Activated T-helper 17 cell treated with anti-CD3 and anti-CD28 coated beads, Interleukin-2, amount 50 U/mL, for 72 hours (primary cell): Measurements from ENCODE around the gene PGS1. TPM values are rescaled to one million over a fixed set of nuclear protein-coding genes. Genes with fewer than 3 reads are reported as not detected.

Experiments used
- ATAC-seq: fragments of 150-1000 bp; cut with Tn5 transposase; replicated peaks from 2 replicates; pipeline ENCODE4 v1.10.0; 2021; ENCODE audit warnings: mild to moderate bottlenecking, moderate library complexity
- H3K27ac Mint-ChIP-seq: one replicate; pipeline ENCODE4 v1.8.0; 2022; ENCODE audit warnings: mixed read lengths
- H3K27me3 Mint-ChIP-seq: one replicate; pipeline ENCODE4 v1.8.0; 2022; ENCODE audit warnings: mixed read lengths
- H3K36me3 Mint-ChIP-seq: one replicate; pipeline ENCODE4 v1.8.0; 2022; ENCODE audit warnings: low read depth, mild to moderate bottlenecking, mixed read lengths
- H3K4me1 Mint-ChIP-seq: one replicate; pipeline ENCODE4 v1.8.0; 2022; ENCODE audit warnings: mixed read lengths
- H3K4me3 Mint-ChIP-seq: one replicate; pipeline ENCODE4 v1.8.0; 2022; ENCODE audit warnings: mild to moderate bottlenecking, mixed read lengths
- H3K9me3 Mint-ChIP-seq: one replicate; pipeline ENCODE4 v1.8.0; 2022; ENCODE audit warnings: mixed read lengths
- total RNA-seq, 2 donors: library from RNA; stranded (reverse); gene quantifications; one replicate each; pipeline ENCODE4 v1.2.3, GENCODE V29; 2022

The PGS1 gene
- total RNA-seq, 2 donors from 2014 or later: 76.1 to 101 TPM

- no peak for ATAC-seq
- Mint-ChIP-seq H3K4me1 (peaks cover 50% of the 10 kb centered on the region), H3K27ac (peak overlapping the region; percentile 81), H3K27me3 (no peaks in the 10 kb centered on the region), H3K9me3 (no peaks in the 10 kb centered on the region), H3K4me3 (peak overlapping the region; percentile 74), H3K36me3 (no peaks in the 10 kb centered on the region)
These were observed 35.8 kb upstream of the PGS1 start for GRCh38 chr17:78342449-78343186.

GRCh38 chr17:78343187-78343542 lies 35.3 kb upstream of the PGS1 start:
- peak; percentile 7 for ATAC-seq
- peak overlapping the region; percentile 74 for H3K4me3 Mint-ChIP-seq
- H3K9me3 Mint-ChIP-seq: no peaks in the 10 kb centered on the region
- H3K27ac Mint-ChIP-seq: peak overlapping the region; percentile 81
- H3K4me1 Mint-ChIP-seq: peaks cover 53% of the 10 kb centered on the region
- no peaks in the 10 kb centered on the region for H3K36me3 Mint-ChIP-seq
- H3K27me3 Mint-ChIP-seq: no peaks in the 10 kb centered on the region

DNA sequence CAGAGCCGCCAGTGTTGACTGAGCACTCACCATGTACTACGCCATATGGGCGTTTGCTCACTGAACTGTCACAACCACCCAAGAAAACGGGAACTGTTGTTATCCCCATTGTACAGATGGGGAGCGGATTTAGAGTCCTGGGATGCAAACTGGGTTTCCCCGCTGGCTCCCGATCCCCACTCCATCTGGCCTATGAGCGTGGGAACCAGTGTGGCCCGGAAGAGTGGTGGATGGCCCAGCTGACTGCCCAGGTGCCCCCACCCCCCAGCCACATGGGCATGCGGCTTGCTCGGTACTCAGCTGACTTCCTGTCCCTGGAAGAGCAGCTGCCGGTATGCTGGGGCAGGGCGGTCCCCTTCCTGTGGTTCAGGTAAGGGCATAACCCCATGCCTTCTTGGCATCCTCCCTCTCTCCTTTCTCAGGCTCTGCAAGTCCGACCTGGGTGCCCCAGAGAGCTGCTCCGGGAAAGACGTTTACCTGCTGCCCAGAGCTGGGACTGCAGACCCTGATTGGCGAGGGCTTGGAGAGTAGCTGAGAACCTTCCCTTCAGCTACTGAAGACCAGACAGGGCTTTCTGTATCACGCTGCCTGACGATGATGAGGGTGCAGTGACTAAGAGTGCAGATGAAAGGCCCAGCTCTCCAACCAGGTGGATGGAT lies 34.8 kb upstream of the PGS1 start:
- Mint-ChIP-seq H3K36me3 (no peaks in the 10 kb centered on the region), H3K4me1 (peaks cover 54% of the 10 kb centered on the region), H3K27ac (peak overlapping the region; percentile 81)

GRCh38 chr17:78344666-78345065 lies 33.8 kb upstream of the PGS1 start:
- Mint-ChIP-seq H3K36me3 (no peaks in the 10 kb centered on the region), H3K4me3 (peak overlapping the region; percentile 74), H3K27me3 (no peaks in the 10 kb centered on the region), H3K9me3 (no peaks in the 10 kb centered on the region), H3K27ac (peak overlapping the region; percentile 24), H3K4me1 (peaks cover 53% of the 10 kb centered on the region)
- ATAC-seq: no peak

More for the DNA sequence above, 34.8 kb upstream of the PGS1 start:
- no peaks in the 10 kb centered on the region for H3K27me3 Mint-ChIP-seq
- ATAC-seq: peak; percentile 75
- peak overlapping the region; percentile 74 for H3K4me3 Mint-ChIP-seq
- no peaks in the 10 kb centered on the region for H3K9me3 Mint-ChIP-seq

- Mint-ChIP-seq H3K4me3 (no peak overlapping the region), H3K9me3 (no peaks in the 10 kb centered on the region), H3K4me1 (peaks cover 55% of the 10 kb centered on the region), H3K27me3 (no peaks in the 10 kb centered on the region), H3K36me3 (no peaks in the 10 kb centered on the region), H3K27ac (no peak overlapping the region)
- ATAC-seq: no peak
These were observed 33.3 kb upstream of the PGS1 start for GRCh38 chr17:78345172-78345571.

- Mint-ChIP-seq H3K4me3 (no peak overlapping the region), H3K27ac (no peak overlapping the region), H3K9me3 (no peaks in the 10 kb centered on the region), H3K4me1 (peaks cover 54% of the 10 kb centered on the region), H3K27me3 (no peaks in the 10 kb centered on the region), H3K36me3 (no peaks in the 10 kb centered on the region)
- no peak for ATAC-seq
These were observed 32.5 kb upstream of the PGS1 start for GRCh38 chr17:78345791-78346494.

GRCh38 chr17:78346605-78347250 lies 31.7 kb upstream of the PGS1 start:
- no peaks in the 10 kb centered on the region for H3K27me3 Mint-ChIP-seq
- H3K27ac Mint-ChIP-seq: peak overlapping the region; percentile 62
- peak overlapping the region; percentile 11 for H3K4me3 Mint-ChIP-seq
- no peaks in the 10 kb centered on the region for H3K9me3 Mint-ChIP-seq
- ATAC-seq: no peak
- H3K4me1 Mint-ChIP-seq: peaks cover 53% of the 10 kb centered on the region
- H3K36me3 Mint-ChIP-seq: no peaks in the 10 kb centered on the region

DNA sequence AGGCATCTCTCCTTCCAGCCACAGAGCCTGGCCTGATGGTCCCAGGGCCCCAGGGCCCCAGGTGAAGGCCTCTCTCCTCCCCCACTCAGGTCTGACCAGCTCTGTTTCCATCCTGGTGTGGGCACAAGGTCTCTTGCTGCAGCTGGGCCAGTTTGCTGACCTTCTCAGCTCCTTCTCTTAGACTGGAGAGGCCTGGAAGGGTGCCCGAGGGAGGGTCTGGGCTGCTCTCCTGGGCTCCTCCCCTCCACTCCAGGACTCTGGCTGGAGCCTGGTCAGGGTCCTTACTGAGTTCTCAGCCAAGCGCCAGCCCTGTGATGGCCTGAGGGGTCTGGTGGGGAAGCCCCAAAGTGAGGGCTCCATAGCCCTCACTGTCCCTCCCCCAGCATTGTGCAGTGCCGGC lies 31.0 kb upstream of the PGS1 start:
- no peak for ATAC-seq
- Mint-ChIP-seq H3K4me3 (peak overlapping the region; percentile 15), H3K27ac (peak overlapping the region; percentile 62), H3K9me3 (no peaks in the 10 kb centered on the region), H3K27me3 (no peaks in the 10 kb centered on the region), H3K36me3 (no peaks in the 10 kb centered on the region), H3K4me1 (peaks cover 53% of the 10 kb centered on the region)

- Mint-ChIP-seq H3K4me3 (peak overlapping the region; percentile 15), H3K27me3 (no peaks in the 10 kb centered on the region), H3K4me1 (peaks cover 47% of the 10 kb centered on the region)
These were observed 30.2 kb upstream of the PGS1 start for GRCh38 chr17:78348055-78348770.

GRCh38 chr17:78349891-78350642 lies 28.4 kb upstream of the PGS1 start:
- H3K9me3 Mint-ChIP-seq: no peaks in the 10 kb centered on the region
- no peaks in the 10 kb centered on the region for H3K27me3 Mint-ChIP-seq
- peak overlapping the region; percentile 39 for H3K4me3 Mint-ChIP-seq
- peaks cover 2% of the 10 kb centered on the region for H3K36me3 Mint-ChIP-seq
- ATAC-seq: no peak
- H3K27ac Mint-ChIP-seq: peak overlapping the region; percentile 18
- peaks cover 45% of the 10 kb centered on the region for H3K4me1 Mint-ChIP-seq

More at GRCh38 chr17:78348055-78348770, 30.2 kb upstream of the PGS1 start:
- H3K27ac Mint-ChIP-seq: no peak overlapping the region
- ATAC-seq: peak; percentile 28
- no peaks in the 10 kb centered on the region for H3K9me3 Mint-ChIP-seq
- no peaks in the 10 kb centered on the region for H3K36me3 Mint-ChIP-seq

- H3K27me3 Mint-ChIP-seq: no peaks in the 10 kb centered on the region
- no peak for ATAC-seq
- H3K4me3 Mint-ChIP-seq: peak overlapping the region; percentile 69
- H3K4me1 Mint-ChIP-seq: peaks cover 52% of the 10 kb centered on the region
- peaks cover 16% of the 10 kb centered on the region for H3K36me3 Mint-ChIP-seq
- no peak overlapping the region for H3K27ac Mint-ChIP-seq
- H3K9me3 Mint-ChIP-seq: no peaks in the 10 kb centered on the region
These were observed 26.9 kb upstream of the PGS1 start for GRCh38 chr17:78351449-78352006.

- no peaks in the 10 kb centered on the region for H3K9me3 Mint-ChIP-seq
- peak overlapping the region; percentile 82 for H3K4me3 Mint-ChIP-seq
- peak overlapping the region; percentile 81 for H3K27ac Mint-ChIP-seq
- peaks cover 39% of the 10 kb centered on the region for H3K36me3 Mint-ChIP-seq
- H3K4me1 Mint-ChIP-seq: peaks cover 35% of the 10 kb centered on the region
- H3K27me3 Mint-ChIP-seq: no peaks in the 10 kb centered on the region
- ATAC-seq: no peak
These were observed 24.6 kb upstream of the PGS1 start for GRCh38 chr17:78353834-78354233.

DNA sequence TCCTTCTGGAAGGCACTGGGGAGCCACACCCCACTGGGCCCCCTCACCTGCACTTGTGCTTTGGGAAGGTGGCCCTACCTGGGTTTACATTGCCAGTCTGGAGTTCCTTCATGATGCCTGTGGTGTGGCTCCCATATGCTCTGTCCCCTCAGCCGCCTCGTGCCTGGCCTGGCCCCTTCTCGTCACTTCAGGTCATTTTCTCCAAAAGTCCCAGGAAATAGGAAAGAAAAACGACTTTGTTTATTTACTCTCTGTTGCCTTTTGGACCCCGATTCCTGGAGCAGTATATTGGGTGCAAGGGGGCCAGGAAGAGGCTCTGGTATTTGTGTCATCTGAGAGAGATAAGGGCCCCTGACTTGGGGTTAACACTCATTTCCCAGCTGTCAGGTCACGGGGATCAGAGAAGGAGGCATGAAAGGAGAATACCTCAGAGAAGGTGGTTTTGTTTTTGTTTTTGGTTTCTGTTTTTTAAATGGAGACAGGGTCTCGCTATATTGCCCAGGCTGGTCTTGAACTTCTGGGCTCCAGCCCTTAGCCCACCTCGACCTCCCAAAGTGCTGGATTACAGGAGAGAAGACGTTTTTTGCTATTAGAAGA lies 23.3 kb upstream of the PGS1 start:
- Mint-ChIP-seq H3K4me3 (peak overlapping the region; percentile 82), H3K4me1 (peaks cover 25% of the 10 kb centered on the region), H3K27me3 (no peaks in the 10 kb centered on the region), H3K9me3 (no peaks in the 10 kb centered on the region), H3K36me3 (peaks cover 50% of the 10 kb centered on the region), H3K27ac (peak overlapping the region; percentile 94)
- ATAC-seq: peak; percentile 8
